GM18861 (cell line): Measurements from ENCODE around the gene VWA2.

Source experiments
- ATAC-seq: cut with Tn5 transposase; IDR thresholded peaks from one replicate; pipeline ENCODE4 v1.9.1; 2021; ENCODE audit not compliant: unreplicated experiment

Gene VWA2

DNA sequence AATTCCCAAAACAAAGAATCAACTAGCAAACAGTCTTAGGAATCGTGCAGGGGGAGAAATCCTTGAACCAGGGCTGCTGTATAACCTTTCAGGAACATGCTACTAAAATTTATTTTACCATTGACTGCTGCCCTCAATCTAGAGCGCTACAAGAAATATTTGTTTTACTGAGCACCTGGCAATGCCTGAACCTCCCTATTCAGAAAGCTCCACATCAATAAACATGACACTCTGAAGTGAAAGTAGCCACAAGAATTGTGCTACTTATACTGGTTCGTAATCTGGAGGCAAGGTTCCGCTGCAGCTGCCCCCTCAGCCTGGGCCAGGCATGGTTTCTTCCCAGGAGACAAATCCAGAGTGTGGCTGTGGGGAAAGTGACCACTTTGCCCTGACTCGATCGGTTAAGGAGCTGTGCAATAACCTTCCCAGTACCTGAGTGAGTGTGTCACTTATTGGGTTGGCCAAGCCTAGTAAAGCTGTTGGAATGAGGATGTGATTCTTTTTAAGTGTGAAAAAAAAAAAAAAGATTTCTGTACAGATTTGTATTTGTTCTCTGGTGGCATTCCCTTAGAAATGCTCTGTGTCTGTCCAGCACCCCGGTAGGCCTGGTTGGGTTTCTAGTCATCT lies 7.7 kb downstream of the VWA2 start:
- no peak for ATAC-seq

DNA sequence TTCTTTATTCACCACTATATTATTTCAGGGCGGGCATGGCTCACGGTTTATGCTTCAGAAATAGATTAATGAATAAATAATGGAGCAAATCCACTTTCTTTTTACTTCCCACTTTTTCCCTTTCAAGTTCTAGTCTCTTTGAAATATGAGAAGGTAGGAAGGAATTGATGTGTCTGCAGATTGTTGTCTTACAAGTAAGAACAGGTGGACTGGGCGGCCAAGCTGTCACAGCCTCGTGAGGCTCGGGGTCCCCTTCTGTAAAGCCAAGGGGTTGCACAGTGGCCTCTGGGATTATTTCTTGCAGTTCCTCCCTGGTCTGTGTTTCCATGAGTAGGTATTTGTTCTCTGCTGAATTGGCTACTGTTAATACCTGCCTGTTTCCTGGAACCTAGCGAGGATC lies 11.2 kb downstream of the VWA2 start:
- no peak for ATAC-seq

DNA sequence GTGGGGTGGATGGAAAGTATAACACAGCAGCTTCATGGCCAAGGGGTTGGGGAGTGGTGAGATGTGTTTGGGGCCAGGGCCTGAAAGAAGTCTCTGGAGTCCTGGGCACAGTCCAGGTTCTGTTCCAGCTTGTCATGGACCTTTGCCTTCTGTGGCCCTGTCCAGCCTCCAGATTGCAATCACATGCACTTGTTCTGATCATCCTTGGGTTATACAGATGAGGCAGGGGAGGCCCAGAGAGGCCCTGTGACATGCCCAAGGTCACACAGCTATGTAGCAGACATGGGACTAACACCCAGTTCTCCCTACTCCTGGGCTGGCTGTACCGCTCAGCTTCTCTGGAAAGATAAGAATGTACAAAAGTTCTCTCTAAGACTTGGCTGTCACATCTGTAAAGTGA lies 11.7 kb downstream of the VWA2 start:
- ATAC-seq: no peak

DNA sequence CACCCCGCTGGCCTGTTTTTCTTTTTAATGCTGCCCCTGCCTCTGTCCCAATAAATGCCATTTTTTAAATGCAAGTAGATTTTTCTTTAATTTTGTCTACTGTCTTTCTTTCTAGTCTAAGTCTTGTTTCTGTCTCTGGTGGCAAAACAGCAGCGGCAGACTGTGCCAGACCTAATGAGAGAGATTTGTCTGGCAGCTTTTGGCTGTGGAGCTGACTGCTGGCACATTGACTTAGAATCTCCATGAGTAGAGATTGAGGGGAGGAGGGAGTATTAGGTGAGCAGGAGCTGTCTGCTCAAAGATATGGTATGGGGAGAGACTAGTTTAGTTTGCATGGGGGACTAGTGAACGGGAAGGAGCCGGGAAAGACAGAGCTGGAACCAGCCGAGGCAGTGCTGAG lies 13.0 kb downstream of the VWA2 start:
- ATAC-seq: no peak

DNA sequence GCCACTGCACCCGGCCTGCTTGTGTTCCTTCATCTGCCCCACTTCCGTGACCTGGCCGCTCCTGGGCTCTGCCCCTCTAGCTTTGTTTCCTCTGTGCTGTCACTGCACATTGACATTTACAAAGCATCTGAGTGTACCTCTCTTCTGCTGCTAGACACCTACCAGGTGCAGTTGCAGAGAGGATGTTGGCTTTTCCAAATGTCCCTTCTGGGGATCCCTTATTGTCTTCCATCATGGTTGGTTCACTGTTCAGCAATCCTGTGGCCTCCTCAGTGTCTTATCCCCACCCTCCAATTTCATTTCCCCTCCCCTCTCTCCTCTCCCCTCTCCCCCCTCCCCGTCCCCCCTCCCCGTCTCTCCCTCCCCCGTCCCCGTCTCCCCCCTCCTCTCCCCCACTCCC lies 13.8 kb downstream of the VWA2 start:
- ATAC-seq: no peak

DNA sequence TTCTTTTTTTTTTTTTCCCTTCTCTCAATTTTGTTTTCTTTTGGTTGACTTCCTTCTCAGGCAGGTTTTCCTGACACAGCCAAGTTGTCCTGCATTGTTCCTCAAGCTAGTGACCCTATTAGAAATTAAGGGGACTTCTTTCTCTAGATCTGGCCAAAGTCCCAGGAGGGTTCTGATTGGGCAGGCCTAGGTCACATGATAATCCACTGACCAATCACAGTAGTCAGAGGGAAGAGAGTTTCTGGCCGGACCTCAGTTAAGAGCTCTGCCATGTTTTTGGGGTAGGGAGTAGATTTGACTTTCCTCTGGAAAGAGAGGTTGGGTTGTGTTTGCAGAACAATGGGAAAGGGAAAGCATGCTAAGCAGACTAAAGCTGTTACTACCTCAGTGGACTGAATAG lies 16.2 kb downstream of the VWA2 start:
- no peak for ATAC-seq

DNA sequence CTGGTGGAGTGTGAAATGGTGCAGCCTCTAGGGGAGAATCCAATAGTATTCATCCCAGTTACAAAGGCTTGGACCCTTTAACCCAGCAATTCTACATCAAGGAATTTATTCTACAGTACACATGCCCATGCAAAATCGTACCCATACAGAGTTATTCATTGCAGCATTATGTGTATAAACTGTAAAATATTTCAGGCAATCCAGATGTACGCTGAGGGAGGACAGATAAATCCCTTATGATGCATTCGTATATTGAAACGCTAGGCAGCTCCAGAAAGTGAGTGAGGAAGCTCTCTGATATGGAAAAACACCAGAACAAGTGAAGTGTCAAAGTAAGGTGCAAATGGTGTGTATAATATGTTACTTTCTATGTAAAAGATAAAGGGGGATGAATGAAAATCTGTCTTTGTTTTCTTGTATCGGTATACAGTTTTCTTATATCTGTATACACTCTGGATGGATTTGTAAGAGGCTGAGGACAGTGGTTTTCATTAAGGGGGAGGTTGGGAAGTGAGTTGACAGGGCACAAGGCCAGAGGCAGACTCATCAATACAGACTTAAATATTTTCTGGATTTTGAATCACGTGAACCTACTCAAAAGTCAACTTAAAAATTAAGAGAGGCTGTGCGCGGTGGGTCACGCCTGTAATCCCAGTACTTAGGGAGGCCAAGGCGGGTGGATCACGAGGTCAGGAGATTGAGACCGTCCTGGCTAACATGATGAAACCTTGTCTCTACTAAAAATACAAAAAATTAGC lies 17.1 kb downstream of the VWA2 start:
- no peak for ATAC-seq

DNA sequence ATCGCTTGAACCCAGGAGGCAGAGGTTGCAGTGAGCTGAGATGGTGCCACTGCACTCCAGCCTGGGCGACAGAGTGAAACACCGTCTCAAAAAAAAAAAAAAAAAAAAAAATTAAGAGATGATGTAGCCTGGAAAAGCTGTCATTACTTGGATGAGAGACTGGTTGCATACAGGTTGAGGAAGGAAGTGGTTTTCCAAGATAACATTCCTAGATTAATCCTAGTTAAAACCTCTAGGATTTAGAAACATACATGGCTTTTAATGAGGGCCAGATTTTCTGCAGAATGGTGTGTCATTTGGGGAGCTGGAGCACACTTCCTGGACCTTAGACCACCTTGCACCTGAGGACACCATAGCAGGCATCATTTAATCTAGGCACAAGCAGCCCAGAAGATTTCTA lies 17.8 kb downstream of the VWA2 start:
- no peak for ATAC-seq

DNA sequence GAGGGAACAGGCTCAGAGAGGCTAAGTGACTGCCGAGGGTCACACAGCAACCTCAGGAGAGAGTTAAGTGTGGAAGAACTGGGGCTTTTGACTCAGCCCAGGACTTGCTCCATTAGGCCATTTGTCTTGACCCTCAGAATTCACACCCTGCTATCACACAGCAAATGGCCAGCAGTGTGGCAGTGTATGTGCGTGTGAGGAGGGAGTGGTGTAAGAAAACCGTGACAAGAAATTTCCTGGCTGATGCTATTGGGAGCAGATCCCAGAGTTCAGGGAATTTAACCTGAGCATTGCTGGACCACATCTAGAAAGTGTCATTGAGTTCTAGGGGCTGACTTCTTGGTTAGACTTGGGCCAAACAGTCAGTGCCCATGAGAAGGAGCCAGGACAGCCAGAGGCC lies 18.4 kb downstream of the VWA2 start:
- ATAC-seq: no peak

DNA sequence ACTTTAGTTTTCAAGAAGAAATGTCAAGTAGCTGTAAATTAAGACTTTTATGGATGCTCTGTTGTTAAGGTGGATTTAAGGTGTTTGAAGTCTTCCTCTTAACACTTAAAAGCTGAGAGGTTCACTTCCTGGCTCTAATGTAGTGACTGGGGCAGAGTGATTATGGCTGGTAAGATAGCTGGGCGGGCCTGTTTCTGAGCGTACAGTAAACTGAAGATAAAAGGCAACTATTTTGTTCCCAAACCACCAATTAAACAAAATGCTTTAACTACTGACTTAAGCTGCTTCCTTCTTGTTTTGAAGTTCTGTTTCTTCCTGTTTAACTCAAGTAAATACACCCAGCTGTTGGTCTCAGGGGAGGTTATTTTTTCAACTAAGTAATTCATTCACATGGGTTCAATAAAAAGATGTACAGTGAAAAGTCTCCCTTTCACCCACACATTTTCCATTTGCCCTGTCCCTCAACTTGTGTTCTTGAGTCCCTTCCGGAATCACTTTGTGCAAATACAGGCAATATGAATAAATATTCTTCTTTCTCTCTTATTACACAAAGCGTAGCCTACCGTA lies 19.3 kb downstream of the VWA2 start:
- no peak for ATAC-seq

DNA sequence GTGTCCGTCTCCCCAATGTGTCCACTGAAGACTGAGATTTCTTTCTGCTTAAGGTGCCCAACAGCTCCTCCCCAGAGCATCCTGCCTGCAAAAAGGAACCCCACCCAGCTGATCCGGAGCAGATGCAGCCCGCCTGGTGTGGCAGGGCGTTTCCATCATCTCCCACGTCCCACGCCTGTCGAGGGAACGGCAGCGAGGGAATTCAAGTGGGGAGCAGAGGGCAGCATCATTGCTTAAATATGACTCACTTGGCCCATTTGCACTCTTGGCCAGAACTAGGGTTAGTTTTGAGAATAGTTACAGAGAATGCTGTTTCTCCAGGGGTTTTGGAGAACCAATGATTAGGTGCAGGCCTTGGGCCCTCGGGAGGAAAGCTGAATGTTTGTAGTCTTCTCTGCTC lies 20.8 kb downstream of the VWA2 start:
- no peak for ATAC-seq

DNA sequence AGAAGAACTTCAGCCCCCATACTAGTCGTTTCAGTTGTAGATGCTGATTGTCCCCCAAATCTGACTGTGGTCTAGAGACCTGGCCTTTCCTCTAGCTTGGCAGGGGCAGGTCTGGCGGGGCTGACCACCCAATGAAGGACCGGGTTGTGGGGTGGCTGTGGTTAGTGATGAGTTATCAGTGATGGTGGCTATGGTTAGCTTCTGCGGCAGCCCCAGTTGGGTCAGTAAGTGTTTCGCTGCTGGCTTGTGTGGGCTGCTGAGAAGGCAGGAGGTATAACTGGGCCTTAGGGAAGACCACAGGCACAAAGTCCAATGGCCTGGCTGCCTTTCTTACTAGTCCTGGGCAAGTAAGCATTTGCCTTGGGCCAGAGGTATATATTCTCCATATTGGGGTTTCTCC lies 21.3 kb downstream of the VWA2 start:
- ATAC-seq: no peak

DNA sequence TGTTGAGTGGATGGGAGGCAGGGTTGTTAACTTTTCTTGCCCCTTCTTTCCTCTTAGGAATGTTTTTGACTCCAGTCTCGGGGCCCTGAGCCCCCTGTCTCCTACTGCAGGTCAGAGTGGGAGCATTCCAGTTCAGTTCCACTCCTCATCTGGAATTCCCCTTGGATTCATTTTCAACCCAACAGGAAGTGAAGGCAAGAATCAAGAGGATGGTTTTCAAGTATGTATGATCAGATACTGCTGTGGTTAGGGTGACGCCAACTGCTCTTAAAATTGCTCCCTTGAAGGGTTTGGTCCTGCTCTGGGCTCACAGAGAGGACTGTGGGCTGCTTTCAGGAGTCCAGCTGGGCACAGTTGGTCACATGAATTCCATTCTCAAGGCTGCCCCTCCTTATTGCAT lies 22.0 kb downstream of the VWA2 start:
- no peak for ATAC-seq

DNA sequence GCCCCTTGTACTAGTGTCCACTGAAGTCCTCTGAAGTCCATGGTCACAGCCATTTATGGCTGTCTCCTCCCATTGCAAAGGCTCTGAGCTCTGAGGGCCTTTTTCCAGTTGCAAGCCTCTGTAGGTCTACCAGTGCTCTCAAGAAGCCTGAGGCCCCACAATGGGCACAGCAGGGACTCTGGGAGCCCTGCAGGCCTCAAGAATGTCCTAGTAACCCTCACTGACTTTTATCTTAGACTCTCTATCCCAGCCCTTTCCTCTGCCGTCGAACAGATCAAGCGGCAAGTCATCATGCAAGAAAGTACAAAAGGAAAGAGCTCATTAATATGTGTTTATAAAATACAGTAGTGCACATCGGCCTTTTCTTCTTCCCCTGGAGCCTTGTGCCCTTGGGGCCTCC lies 23.4 kb downstream of the VWA2 start:
- ATAC-seq: no peak

DNA sequence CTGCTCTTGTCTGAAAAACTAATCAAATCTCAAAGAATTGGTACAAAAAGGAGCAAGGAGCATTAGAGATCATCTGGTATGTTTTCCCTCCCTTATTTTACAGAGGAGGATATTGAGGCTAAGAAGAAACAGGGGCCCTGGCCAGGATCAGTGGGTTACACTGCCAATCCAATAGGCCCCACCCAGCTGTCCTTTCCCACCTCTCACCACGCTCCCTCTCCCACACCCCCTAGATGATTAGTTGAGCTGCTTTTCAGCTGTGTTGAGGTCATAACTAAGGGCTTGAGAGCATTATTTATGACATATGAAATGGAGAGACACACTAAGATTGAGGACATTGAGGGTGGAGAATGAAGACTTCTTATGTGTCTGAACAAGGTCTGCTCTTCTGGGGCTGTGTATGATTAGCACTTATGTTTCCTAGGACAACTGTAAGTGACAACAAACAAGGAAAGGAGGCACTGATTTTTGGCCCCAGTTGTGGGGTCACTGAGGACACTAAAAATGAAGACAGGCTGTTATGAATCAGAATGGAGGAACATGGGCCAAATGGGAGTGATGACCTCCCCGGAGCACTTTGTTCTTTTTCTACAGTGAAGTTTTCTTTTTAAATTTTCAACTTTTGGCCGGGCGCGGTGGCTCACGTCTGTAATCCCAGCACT lies 26.5 kb downstream of the VWA2 start:
- no peak for ATAC-seq

DNA sequence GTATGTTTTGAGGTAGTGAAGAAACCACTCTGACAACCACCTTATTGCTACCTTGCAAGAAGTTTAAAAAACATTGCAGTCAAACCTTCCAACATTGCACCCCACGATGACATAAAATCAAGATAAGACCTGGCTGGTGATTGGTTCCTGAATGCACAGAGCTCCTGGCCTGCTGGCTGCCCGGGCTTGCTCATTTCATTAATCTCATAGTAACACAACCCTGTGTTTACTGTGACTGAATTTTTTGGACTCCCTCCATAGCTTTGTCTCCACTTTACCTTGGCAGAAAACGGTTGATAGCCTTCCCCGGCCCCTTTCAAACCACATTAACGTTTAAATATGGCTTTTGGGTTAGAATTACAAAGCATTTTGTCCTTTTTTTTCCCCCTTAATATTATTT lies 27.5 kb downstream of the VWA2 start:
- ATAC-seq: no peak

DNA sequence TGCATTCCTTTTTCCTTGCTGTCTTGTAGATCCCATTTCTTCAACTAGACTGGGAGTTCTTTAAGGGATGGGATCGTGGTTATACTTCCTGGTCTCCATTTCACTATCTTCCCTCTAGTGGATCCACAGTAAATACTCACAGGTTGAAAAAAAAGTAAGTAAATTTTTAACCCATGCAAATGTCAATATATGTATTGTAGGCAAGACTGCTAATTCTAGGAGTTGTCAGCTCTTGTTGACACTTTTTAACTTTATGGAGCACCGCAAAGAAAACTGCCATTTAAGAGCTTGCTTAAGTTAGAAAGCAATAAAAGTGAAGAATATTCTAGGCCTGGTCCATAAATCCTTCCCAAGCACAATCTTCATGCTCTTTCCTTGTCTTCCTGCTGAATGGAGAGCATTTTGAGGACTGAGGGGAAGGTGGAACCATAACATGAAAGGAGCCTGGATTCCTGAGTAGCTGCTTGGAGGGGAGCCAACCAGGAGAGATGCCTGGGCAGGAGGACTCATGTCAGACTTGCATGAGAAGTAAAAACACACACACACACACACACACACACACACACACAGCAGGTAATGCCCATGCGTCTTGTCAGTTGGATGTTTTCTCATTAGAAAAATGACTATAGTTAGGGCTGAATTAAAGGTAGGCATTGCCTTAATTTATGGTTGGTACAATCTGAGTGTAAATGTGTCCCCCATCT lies 32.2 kb downstream of the VWA2 start:
- no peak for ATAC-seq

DNA sequence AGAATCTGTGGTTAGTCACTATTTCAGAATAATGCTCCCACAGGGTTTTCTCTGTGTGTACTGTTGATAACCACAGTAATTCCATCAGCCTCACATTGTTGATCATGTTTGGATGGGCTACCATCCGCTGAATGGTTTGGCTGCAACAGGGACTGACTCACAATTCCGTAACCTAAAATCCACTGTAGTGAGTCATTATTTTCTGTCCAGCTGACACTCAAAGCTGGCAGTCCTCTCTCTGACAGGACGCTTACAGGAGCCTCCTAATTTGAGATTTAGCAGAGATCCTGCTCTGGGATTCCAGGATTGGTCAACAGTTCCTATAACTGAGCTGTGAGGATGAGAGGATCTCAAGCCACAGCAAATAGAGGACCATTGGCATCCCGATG lies 32.7 kb downstream of the VWA2 start:
- no peak for ATAC-seq

DNA sequence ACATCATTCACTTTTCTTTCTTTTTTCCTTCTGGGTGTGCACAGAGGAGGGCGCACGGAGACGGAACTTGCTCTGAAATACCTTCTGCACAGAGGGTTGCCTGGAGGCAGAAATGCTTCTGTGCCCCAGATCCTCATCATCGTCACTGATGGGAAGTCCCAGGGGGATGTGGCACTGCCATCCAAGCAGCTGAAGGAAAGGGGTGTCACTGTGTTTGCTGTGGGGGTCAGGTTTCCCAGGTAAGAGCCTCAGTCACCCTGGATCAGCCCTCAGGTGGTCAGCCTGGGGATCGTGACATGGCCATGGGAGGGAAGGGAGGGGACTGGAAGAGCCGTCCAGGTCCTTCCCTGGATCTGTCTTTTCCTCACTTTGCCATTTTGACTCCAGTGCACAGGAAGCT lies 33.6 kb downstream of the VWA2 start:
- no peak for ATAC-seq

DNA sequence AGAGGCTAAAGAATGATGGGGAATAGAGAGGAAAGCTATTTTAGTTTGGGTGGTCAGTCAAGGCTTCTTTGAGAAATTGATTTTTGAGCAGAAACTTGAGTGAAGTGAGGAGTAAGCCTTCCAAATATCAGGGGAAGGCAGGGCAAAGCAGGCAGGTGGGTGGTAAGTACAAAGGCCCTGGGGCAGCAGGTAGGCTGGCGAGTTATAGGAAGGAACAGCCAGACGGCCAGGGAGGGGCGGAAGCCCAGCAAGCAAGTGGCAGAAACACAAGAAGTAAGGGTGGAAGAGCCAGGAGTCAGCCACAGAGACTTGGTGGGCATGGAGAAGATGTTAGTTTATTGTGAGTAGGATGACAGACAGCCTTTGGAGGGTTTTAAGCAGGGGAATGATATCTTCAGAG lies 34.9 kb downstream of the VWA2 start:
- no peak for ATAC-seq

DNA sequence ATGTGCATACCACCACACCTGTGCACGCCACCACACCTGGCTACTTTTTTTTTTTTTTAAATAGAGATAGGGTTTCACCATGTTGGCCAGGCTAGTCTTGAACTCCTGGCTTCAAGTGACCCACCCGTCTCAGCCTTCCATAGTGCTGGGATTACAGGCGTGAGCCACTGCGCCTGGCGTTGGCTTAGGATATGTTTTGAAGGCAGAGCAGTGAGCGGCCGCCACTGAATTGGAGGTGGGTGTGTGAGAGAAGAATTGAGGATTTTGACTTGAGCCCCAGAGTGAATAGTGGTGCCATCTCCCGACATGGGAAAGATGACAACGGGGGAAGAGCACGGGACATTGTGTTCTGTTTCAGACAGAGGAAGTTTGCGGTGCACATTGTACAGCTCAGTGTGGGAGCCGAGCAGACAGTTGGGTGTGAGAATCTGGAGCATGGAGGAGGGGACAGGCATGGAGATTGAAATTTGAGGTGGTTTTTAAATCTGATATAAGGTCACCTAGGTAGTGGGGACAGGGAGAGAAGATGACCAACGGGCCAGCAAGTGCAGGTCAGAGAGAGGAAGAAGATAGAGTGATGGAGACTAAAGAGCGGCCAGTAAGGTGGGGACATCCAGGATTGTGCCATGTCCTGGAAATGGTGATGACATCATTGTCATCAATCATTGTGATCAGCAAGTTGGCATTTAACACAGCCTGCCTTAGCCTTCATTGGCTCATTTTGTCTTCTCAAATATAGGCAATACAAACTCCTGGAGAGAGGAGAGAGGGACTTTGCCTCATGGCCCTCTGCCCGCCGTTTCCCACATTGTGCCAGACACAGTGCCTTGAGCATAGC lies 35.8 kb downstream of the VWA2 start:
- no peak for ATAC-seq
